Fibroblast of lung (primary cell): ENCODE data around the gene GPD1L.

ENCODE experiments used
- CTCF ChIP-seq, 2 donors: IDR thresholded peaks in 1 of 2; conservative IDR thresholded peaks in 1 of 2; 1 replicate in 1 of 2; 2 replicates in 1 of 2; pipeline ENCODE4 v1.5.1; 2011 to 2012; ENCODE audit warnings: low read length in 2 of 2, control low read depth in 1 of 2, inconsistent platforms in 1 of 2, low read depth in 1 of 2, mild to moderate bottlenecking in 1 of 2
- EZH2 ChIP-seq: IDR thresholded peaks from 2 replicates; pipeline ENCODE4 v1.5.1; 2012; ENCODE audit warnings: low read length, control low read depth, mild to moderate bottlenecking; ENCODE audit errors: missing control alignments

DNA sequence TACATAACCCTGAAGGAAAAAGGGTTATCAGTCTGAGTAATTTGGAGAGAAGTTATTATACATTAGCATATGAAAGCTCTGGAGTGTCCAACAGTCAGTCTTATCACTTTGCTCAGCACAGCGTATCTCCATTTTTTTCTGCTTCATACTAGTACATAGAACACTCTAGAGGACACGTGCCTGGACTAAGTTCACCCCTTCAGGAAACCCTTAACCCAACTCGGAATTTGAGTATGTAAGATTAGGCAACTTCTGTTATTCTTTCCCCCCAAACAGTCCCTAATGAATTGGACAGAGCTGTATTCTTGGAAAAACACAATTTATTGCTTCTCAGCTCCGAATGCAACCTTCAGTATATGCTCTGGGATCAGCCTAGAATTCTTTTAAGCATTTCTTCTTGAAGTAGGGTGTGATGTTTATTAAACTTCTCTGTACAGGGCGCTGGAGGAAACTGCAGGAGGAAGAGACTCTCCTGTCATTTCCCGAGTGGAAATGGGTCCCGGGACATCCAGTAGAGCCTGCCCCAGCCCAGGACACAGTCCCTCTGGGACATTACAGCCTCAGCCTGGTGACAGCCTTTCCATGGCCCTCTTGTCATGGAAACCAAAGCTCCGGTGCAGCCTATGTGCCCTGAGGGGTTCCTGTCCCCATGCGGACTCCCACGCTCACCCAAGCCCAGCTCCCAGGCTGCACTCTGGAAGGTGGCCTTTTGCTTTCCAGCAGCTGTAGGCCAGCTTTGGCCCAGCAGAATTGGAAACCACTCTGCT lies 94.8 kb downstream of the GPD1L start:
- TF ChIP-seq CTCF (conservative IDR thresholded peaks at IDR 0.05 in 1 of 2, IDR thresholded peaks at IDR 0.05 in 1 of 2; ENCODE audit: low read depth in 1 of 2, low read length in 2 of 2) (no peak), EZH2 (no peak)
